HepG2 (cell line): Measurements from ENCODE around the gene CDH13. TPM values are rescaled to one million over a fixed set of nuclear protein-coding genes. Genes with fewer than 3 reads are reported as not detected.

Source experiments
- ARID2 ChIP-seq: sonication (generic); formaldehyde crosslinking; IDR thresholded peaks from 2 replicates; pipeline ENCODE4 v1.8.1; 2022; ENCODE audit warnings: mild to moderate bottlenecking, missing genetic modification reagents, borderline replicate concordance
- CAMTA2 ChIP-seq: sonication (generic); formaldehyde crosslinking; IDR thresholded peaks from 2 replicates; pipeline ENCODE4 v1.4.0; 2020; ENCODE audit warnings: mild to moderate bottlenecking, missing genetic modification reagents, borderline replicate concordance
- CHD2 ChIP-seq: IDR thresholded peaks from 2 replicates; pipeline ENCODE4 v1.6.1; 2011; ENCODE audit warnings: low read depth, low read length, improper control_type of control experiment
- DMAP1 ChIP-seq: IDR thresholded peaks from 2 replicates; pipeline ENCODE4 v1.6.1; 2016
- FLYWCH1 ChIP-seq: sonication (generic); formaldehyde crosslinking; IDR thresholded peaks from 2 replicates; pipeline ENCODE4 v1.8.1; 2023; ENCODE audit warnings: mild to moderate bottlenecking, missing genetic modification reagents
- HNRNPH1 ChIP-seq: fragments of 200-400 bp; formaldehyde crosslinking; optimal IDR thresholded peaks from 2 replicates; pipeline ENCODE3; 2017; ENCODE audit warnings: mild to moderate bottlenecking, low read depth, low read length
- HOMEZ ChIP-seq: IDR thresholded peaks from 2 replicates; pipeline ENCODE4 v1.6.1; 2016; ENCODE audit warnings: low read depth
- IRF1 ChIP-seq: sonication (generic); formaldehyde crosslinking; IDR thresholded peaks from 2 replicates; pipeline ENCODE4 v1.4.0; 2020; ENCODE audit warnings: low read depth, mild to moderate bottlenecking, missing genetic modification reagents
- MXD3 ChIP-seq: IDR thresholded peaks from 2 replicates; pipeline ENCODE4 v1.6.1; 2016; ENCODE audit warnings: mild to moderate bottlenecking, missing biosample characterization, missing genetic modification reagents
- NRL ChIP-seq: sonication (generic); formaldehyde crosslinking; IDR thresholded peaks from 2 replicates; pipeline ENCODE4 v1.5.0; 2020; ENCODE audit warnings: missing genetic modification reagents, mild to moderate bottlenecking, moderate library complexity, borderline replicate concordance
- PAWR ChIP-seq: sonication (generic); formaldehyde crosslinking; IDR thresholded peaks from 2 replicates; pipeline ENCODE4 v1.4.0; 2020; ENCODE audit warnings: missing genetic modification reagents, mild to moderate bottlenecking, borderline replicate concordance
- PRMT3 ChIP-seq: sonication (generic); formaldehyde crosslinking; IDR thresholded peaks from 2 replicates; pipeline ENCODE4 v1.8.1; 2022; ENCODE audit warnings: low read depth, mild to moderate bottlenecking, moderate library complexity, missing genetic modification reagents, borderline replicate concordance
- PRPF4 ChIP-seq: fragments of 200-400 bp; formaldehyde crosslinking; IDR thresholded peaks from 2 replicates; pipeline ENCODE4 v1.6.1; 2016; ENCODE audit warnings: low read length, low read depth; ENCODE audit not compliant: poor library complexity, severe bottlenecking
- RFXAP ChIP-seq: sonication (generic); formaldehyde crosslinking; IDR thresholded peaks from 2 replicates; pipeline ENCODE4 v1.4.0; 2020; ENCODE audit warnings: missing genetic modification reagents, borderline replicate concordance
- TOPORS ChIP-seq: sonication (generic); formaldehyde crosslinking; IDR thresholded peaks from 2 replicates; pipeline ENCODE4 v1.8.0; 2023; ENCODE audit warnings: mild to moderate bottlenecking, missing genetic modification reagents
- ZBTB1 ChIP-seq: sonication (generic); formaldehyde crosslinking; IDR thresholded peaks from 2 replicates; pipeline ENCODE4 v1.4.0; 2020; ENCODE audit warnings: missing genetic modification reagents, borderline replicate concordance
- ZC3H13 ChIP-seq: sonication (generic); formaldehyde crosslinking; IDR thresholded peaks from 2 replicates; pipeline ENCODE4 v1.8.1; 2023; ENCODE audit warnings: mild to moderate bottlenecking, missing genetic modification reagents, moderate library complexity
- ZKSCAN1 ChIP-seq: fragments of 150-350 bp; IDR thresholded peaks from 2 replicates; pipeline ENCODE4 v1.6.1; 2014; ENCODE audit warnings: low read length
- ZNF275 ChIP-seq: sonication (generic); formaldehyde crosslinking; IDR thresholded peaks from 2 replicates; pipeline ENCODE4 v1.8.0; 2022; ENCODE audit warnings: missing genetic modification reagents, mild to moderate bottlenecking, inconsistent platforms, borderline replicate concordance
- ZNF382 ChIP-seq: sonication (generic); formaldehyde crosslinking; IDR thresholded peaks from 2 replicates; pipeline ENCODE4 v1.5.0; 2020; ENCODE audit warnings: missing genetic modification reagents, mild to moderate bottlenecking, borderline replicate concordance
- ZNF546 ChIP-seq: sonication (generic); formaldehyde crosslinking; conservative IDR thresholded peaks from 2 replicates; pipeline ENCODE4 v1.8.1; 2023; ENCODE audit warnings: mild to moderate bottlenecking, missing genetic modification reagents
- ZNF800 ChIP-seq: sonication (generic); formaldehyde crosslinking; IDR thresholded peaks from 2 replicates; pipeline ENCODE4 v1.4.0; 2020; ENCODE audit warnings: missing genetic modification reagents
- ZNF883 ChIP-seq: sonication (generic); formaldehyde crosslinking; IDR thresholded peaks from 2 replicates; pipeline ENCODE4 v1.5.1; 2020; ENCODE audit warnings: mild to moderate bottlenecking, missing genetic modification reagents; ENCODE audit errors: not compliant biosample characterization
- polyA plus RNA-seq, 8 experiments: library from polyadenylated mRNA; depleted of rRNA in 3 of 8; stranded (reverse) in 7 of 8; unstranded in 1 of 8; fragments of >200 nt; fragmentation: Illumina TruSeq in 4 of 8; extraction: Trizol in 4 of 8; gene quantifications; 2 replicates each; pipeline versions ENCODE4 v1.2.1 to v1.2.3, GENCODE V29; 2011 to 2016; ENCODE audit warnings: low read depth in 4 of 8, missing spikeins in 1 of 8, mixed read lengths in 1 of 8; ENCODE audit not compliant: insufficient read depth in 1 of 8
- total RNA-seq, 5 experiments: library from RNA; depleted of rRNA; stranded (reverse); fragments of >200 nt; fragmentation: Illumina TruSeq; extraction: Trizol; gene quantifications; 2 replicates each; pipeline ENCODE4 v1.2.3, GENCODE V29; 2016; ENCODE audit warnings: low read depth in 1 of 5

Gene CDH13
- total and polyA plus RNA-seq, 2 of the 13 experiments (the other 11 are each of a cell fraction or from before 2014, with no cell fraction given): not detected

GRCh38 chr16:83807710-83808572 is 1181.2 kb downstream of the CDH13 start, which contains the start of gene HSBP1 (continued):
- TF ChIP-seq CAMTA2 (CRISPR knock-in tag) (no peak; the same call in 1 of the 2 replicates), CHD2 (peak; percentile 99), DMAP1 (peak; percentile 27), HNRNPH1 (no peak), ARID2 (CRISPR knock-in tag) (no peak), ZNF382 (CRISPR knock-in tag) (no peak), IRF1 (no peak), ZNF800 (CRISPR knock-in tag) (no peak), FLYWCH1 (no peak), ZBTB1 (no peak), MXD3 (CRISPR knock-in tag) (peak; percentile 72; the same call in 1 of the 2 replicates), ZC3H13 (0 out of 2 replicates have a peak, but pooled peaks have one; percentile 0), ZNF883 (CRISPR knock-in tag) (peak; percentile 29), HOMEZ (CRISPR knock-in tag) (no peak), PRPF4 (no peak), RFXAP (CRISPR knock-in tag) (0 out of 2 replicates have a peak, but pooled peaks have one; percentile 59), PAWR (CRISPR knock-in tag) (no peak), NRL (CRISPR knock-in tag) (no peak), ZNF546 (CRISPR knock-in tag) (peak; percentile 93), PRMT3 (CRISPR knock-in tag) (no peak), ZNF275 (0 out of 2 replicates have a peak, but pooled peaks have one; percentile 42), ZKSCAN1 (no peak), TOPORS (no peak)
